Omental fat pad (tissue), 4 donors: Measurements from ENCODE around the gene YY1AP1. TPM values are rescaled to one million over a fixed set of nuclear protein-coding genes. Genes with fewer than 3 reads are reported as not detected.
"Not testable (repeated sequence)": the region's sequence is repeated elsewhere in the genome, so short reads cannot be mapped to it uniquely, and the experiment has no call there.

ENCODE experiments used
- ATAC-seq: fragments of 150-250 bp; one replicate; pipeline ENCODE4 v1.9.1; 2016; ENCODE audit warnings: mild to moderate bottlenecking, moderate library complexity; ENCODE audit not compliant: low FRiP score
- DNase-seq: peaks from one replicate; pipeline ENCODE4 v3.0.0-alpha.2; 2019; ENCODE audit warnings: low spot score
- CTCF ChIP-seq, 3 donors: fragments of 450-650 bp; IDR thresholded peaks; one replicate each; pipeline ENCODE4 v1.5.1; 2016 to 2017; ENCODE audit warnings: antibody characterized with exemption in 3 of 3, mild to moderate bottlenecking in 3 of 3, moderate library complexity in 2 of 3
- total RNA-seq, 4 donors: library from RNA; depleted of rRNA; stranded (reverse); fragments of >200 nt; gene quantifications; one replicate each; pipeline ENCODE4 v1.1.0, GENCODE V29; 2016

YY1AP1 gene
- 100 to 1,000 TPM in 3 of 4 donors, 10 to 100 TPM in 1; 91.3 to 135 (median 119) TPM for total RNA-seq

- ATAC-seq: peak; percentile 92
- peak; percentile 54 for DNase-seq
- no peak for TF ChIP-seq CTCF (IDR thresholded peaks at IDR 0.05)
These were observed at the start of gene YY1AP1 for GRCh38 chr1:155688324-155689080. Gene YY1AP1 (minus strand): TSS chr1:155688774. CDS start chr1:155680436, 8,338 bp downstream.

- no peak for TF ChIP-seq CTCF (IDR thresholded peaks at IDR 0.05)
- DNase-seq (peak; percentile 32), ATAC-seq (peak; percentile 71)
These were observed 40.7 kb upstream of the YY1AP1 start for GRCh38 chr1:155729031-155729898.

- no peak for TF ChIP-seq CTCF (IDR thresholded peaks at IDR 0.05)
- ATAC-seq: no peak
- DNase-seq: no peak
These were observed 36.6 kb upstream of the YY1AP1 start for GRCh38 chr1:155725142-155725541.

- ATAC-seq (no peak), DNase-seq (no peak)
- no peak for TF ChIP-seq CTCF (IDR thresholded peaks at IDR 0.05)
These were observed 31.1 kb upstream of the YY1AP1 start for GRCh38 chr1:155719703-155720102.

- not testable (repeated sequence) for DNase-seq, ATAC-seq
These were observed 30.0 kb upstream of the YY1AP1 start for GRCh38 chr1:155718524-155719115.

GRCh38 chr1:155717041-155717440 is 28.5 kb upstream of the YY1AP1 start:
- no peak for TF ChIP-seq CTCF (IDR thresholded peaks at IDR 0.05)
- ATAC-seq: no peak
- DNase-seq: no peak

GRCh38 chr1:155715777-155716176 is 27.2 kb upstream of the YY1AP1 start:
- TF ChIP-seq CTCF (IDR thresholded peaks at IDR 0.05): no peak
- no peak for ATAC-seq
- no peak for DNase-seq

- not testable (repeated sequence) for DNase-seq, ATAC-seq
These were observed 26.5 kb upstream of the YY1AP1 start for GRCh38 chr1:155715056-155715455.
